Liver (tissue), 3 donors: ENCODE results near the gene HSBP1.

Experiments
- EGR1 ChIP-seq, 2 donors: IDR thresholded peaks; 2 replicates each; pipeline ENCODE4 v1.6.1; 2016 to 2018; ENCODE audit warnings: antibody characterized with exemption in 2 of 2, low read depth in 2 of 2
- HNF4A ChIP-seq, 2 donors: conservative IDR thresholded peaks; 2 replicates each; pipeline ENCODE4 v1.6.1; 2016; ENCODE audit warnings: antibody characterized with exemption in 2 of 2, mild to moderate bottlenecking in 2 of 2
- JUND ChIP-seq, 2 donors: IDR thresholded peaks; 2 replicates each; pipeline ENCODE4 v1.6.1; 2016; ENCODE audit warnings: antibody characterized with exemption in 2 of 2
- RAD21 ChIP-seq, 2 donors: IDR thresholded peaks; 2 replicates each; pipeline ENCODE4 v1.6.1; 2016; ENCODE audit warnings: antibody characterized with exemption in 2 of 2, mild to moderate bottlenecking in 2 of 2
- RXRA ChIP-seq, 2 donors: IDR thresholded peaks; 2 replicates each; pipeline ENCODE4 v1.6.1; 2017 to 2018; ENCODE audit warnings: antibody characterized with exemption in 2 of 2, mild to moderate bottlenecking in 1 of 2
- SP1 ChIP-seq: IDR thresholded peaks from 2 replicates; pipeline ENCODE4 v1.6.1; 2018; ENCODE audit warnings: antibody characterized with exemption, mild to moderate bottlenecking
- TAF1 ChIP-seq: conservative IDR thresholded peaks from 2 replicates; pipeline ENCODE4 v1.6.1; 2016; ENCODE audit warnings: antibody characterized with exemption, mild to moderate bottlenecking
- YY1 ChIP-seq: IDR thresholded peaks from 2 replicates; pipeline ENCODE4 v1.6.1; 2016; ENCODE audit warnings: antibody characterized with exemption, mild to moderate bottlenecking
- TF ChIP-seq, protein P1 (sequence below): fragments of 150-350 bp; IDR thresholded peaks from 2 replicates; pipeline ENCODE4 v1.5.1; 2017; ENCODE audit warnings: improper control_type of control experiment, low read depth, low read length; ENCODE audit not compliant: missing input control
- TF ChIP-seq, protein P2 (sequence below): IDR thresholded peaks from 2 replicates; pipeline ENCODE4 v1.6.1; 2016; ENCODE audit warnings: antibody characterized with exemption, mild to moderate bottlenecking
- TF ChIP-seq, protein P3 (sequence below): IDR thresholded peaks from 2 replicates; pipeline ENCODE4 v1.6.1; 2016; ENCODE audit warnings: antibody characterized with exemption
- donor health status: healthy.
- donor health status: healthy.

DNA sequence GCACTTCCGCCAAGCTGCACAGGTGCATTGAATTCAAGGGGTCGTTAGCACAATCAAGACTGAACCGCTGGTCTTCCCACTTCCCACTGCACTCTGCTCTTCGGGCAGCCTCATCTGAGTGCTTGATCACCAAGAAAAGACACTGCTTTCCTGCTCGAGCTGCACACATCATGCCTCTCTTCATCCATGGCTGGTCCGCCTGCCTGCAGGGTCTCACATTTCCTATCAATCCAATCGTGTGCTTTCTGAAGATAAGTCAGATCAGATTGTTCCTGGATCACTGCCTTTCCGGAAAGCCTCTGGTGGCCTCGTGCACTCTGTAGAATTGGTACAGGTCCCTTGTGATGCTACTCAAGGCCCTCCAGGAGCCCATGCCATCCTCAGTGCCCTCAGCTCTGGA, 30.8 kb upstream of the HSBP1 start:
- TF ChIP-seq, protein P1, sequence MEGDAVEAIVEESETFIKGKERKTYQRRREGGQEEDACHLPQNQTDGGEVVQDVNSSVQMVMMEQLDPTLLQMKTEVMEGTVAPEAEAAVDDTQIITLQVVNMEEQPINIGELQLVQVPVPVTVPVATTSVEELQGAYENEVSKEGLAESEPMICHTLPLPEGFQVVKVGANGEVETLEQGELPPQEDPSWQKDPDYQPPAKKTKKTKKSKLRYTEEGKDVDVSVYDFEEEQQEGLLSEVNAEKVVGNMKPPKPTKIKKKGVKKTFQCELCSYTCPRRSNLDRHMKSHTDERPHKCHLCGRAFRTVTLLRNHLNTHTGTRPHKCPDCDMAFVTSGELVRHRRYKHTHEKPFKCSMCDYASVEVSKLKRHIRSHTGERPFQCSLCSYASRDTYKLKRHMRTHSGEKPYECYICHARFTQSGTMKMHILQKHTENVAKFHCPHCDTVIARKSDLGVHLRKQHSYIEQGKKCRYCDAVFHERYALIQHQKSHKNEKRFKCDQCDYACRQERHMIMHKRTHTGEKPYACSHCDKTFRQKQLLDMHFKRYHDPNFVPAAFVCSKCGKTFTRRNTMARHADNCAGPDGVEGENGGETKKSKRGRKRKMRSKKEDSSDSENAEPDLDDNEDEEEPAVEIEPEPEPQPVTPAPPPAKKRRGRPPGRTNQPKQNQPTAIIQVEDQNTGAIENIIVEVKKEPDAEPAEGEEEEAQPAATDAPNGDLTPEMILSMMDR: no peak
- no peak for TF ChIP-seq RAD21 (IDR thresholded peaks at IDR 0.05)
- TF ChIP-seq, protein P2, sequence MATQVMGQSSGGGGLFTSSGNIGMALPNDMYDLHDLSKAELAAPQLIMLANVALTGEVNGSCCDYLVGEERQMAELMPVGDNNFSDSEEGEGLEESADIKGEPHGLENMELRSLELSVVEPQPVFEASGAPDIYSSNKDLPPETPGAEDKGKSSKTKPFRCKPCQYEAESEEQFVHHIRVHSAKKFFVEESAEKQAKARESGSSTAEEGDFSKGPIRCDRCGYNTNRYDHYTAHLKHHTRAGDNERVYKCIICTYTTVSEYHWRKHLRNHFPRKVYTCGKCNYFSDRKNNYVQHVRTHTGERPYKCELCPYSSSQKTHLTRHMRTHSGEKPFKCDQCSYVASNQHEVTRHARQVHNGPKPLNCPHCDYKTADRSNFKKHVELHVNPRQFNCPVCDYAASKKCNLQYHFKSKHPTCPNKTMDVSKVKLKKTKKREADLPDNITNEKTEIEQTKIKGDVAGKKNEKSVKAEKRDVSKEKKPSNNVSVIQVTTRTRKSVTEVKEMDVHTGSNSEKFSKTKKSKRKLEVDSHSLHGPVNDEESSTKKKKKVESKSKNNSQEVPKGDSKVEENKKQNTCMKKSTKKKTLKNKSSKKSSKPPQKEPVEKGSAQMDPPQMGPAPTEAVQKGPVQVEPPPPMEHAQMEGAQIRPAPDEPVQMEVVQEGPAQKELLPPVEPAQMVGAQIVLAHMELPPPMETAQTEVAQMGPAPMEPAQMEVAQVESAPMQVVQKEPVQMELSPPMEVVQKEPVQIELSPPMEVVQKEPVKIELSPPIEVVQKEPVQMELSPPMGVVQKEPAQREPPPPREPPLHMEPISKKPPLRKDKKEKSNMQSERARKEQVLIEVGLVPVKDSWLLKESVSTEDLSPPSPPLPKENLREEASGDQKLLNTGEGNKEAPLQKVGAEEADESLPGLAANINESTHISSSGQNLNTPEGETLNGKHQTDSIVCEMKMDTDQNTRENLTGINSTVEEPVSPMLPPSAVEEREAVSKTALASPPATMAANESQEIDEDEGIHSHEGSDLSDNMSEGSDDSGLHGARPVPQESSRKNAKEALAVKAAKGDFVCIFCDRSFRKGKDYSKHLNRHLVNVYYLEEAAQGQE: no peak
- TF ChIP-seq, protein P3, sequence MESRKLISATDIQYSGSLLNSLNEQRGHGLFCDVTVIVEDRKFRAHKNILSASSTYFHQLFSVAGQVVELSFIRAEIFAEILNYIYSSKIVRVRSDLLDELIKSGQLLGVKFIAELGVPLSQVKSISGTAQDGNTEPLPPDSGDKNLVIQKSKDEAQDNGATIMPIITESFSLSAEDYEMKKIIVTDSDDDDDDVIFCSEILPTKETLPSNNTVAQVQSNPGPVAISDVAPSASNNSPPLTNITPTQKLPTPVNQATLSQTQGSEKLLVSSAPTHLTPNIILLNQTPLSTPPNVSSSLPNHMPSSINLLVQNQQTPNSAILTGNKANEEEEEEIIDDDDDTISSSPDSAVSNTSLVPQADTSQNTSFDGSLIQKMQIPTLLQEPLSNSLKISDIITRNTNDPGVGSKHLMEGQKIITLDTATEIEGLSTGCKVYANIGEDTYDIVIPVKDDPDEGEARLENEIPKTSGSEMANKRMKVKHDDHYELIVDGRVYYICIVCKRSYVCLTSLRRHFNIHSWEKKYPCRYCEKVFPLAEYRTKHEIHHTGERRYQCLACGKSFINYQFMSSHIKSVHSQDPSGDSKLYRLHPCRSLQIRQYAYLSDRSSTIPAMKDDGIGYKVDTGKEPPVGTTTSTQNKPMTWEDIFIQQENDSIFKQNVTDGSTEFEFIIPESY: no peak
- no peak for TF ChIP-seq JUND (IDR thresholded peaks at IDR 0.05)
- TF ChIP-seq HNF4A (conservative IDR thresholded peaks at IDR 0.05): no peak
- no peak for TF ChIP-seq EGR1 (IDR thresholded peaks at IDR 0.05; ENCODE audit: low read depth in 2 of 2)
- no peak for TF ChIP-seq TAF1
- no peak for TF ChIP-seq RXRA (IDR thresholded peaks at IDR 0.05)
- no peak for TF ChIP-seq YY1
- no peak for TF ChIP-seq SP1
